Keratinocyte (primary cell): ENCODE results near the gene CCDC92. TPM values are rescaled to one million over a fixed set of nuclear protein-coding genes. Genes with fewer than 3 reads are reported as not detected.
A peak's percentile ranks its signal among the peaks of the same experiment; 100 is the strongest.

ENCODE experiments used
- DNase-seq: peaks from one replicate; pipeline ENCODE4 v3.0.0-alpha.2; 2011; ENCODE audit warnings: low read depth, missing footprints, low spot score
- FAIRE-seq: peaks from 2 replicates; lab custom pipeline; 2011; peaks lifted over from hg19 to GRCh38; lab: Jason Lieb, UNC
- H2AFZ ChIP-seq: 2 replicates; pipeline ENCODE4 v1.6.0; 2012; ENCODE audit warnings: low read length, control low read depth, inconsistent platforms; ENCODE audit not compliant: control insufficient read depth
- H3K27ac ChIP-seq: 2 replicates; pipeline ENCODE4 v1.5.1; 2011; ENCODE audit warnings: low read length; ENCODE audit not compliant: control insufficient read depth, insufficient read depth
- H3K27me3 ChIP-seq: 3 replicates; pipeline ENCODE4 v1.6.0; 2011; ENCODE audit warnings: low read length; ENCODE audit not compliant: control insufficient read depth, insufficient read depth; ENCODE audit errors: extremely low read depth
- H3K36me3 ChIP-seq, 2 experiments: 2 replicates in 1 of 2; 3 replicates in 1 of 2; pipeline ENCODE4 v1.5.1; 2011; ENCODE audit warnings: low read length in 2 of 2, mild to moderate bottlenecking in 1 of 2; ENCODE audit not compliant: control insufficient read depth in 2 of 2, insufficient read depth in 2 of 2; ENCODE audit errors: extremely low read depth in 1 of 2
- H3K4me1 ChIP-seq: 3 replicates; pipeline ENCODE4 v1.5.1; 2011; ENCODE audit warnings: low read length; ENCODE audit not compliant: control insufficient read depth, insufficient read depth; ENCODE audit errors: extremely low read depth
- H3K4me2 ChIP-seq: 3 replicates; pipeline ENCODE4 v1.6.0; 2011; ENCODE audit warnings: low read depth, low read length; ENCODE audit not compliant: control insufficient read depth, insufficient read depth; ENCODE audit errors: extremely low read depth
- H3K4me3 ChIP-seq, 3 experiments: fragments of 200-600 bp in 1 of 3; sonication (generic) in 1 of 3; 2 replicates in 2 of 3; 3 replicates in 1 of 3; pipeline ENCODE4 v1.5.1; 2011 to 2016; ENCODE audit warnings: low read length in 3 of 3, mild to moderate bottlenecking in 3 of 3, control low read depth in 2 of 3, inconsistent platforms in 1 of 3, low read depth in 1 of 3, mixed read lengths in 1 of 3, mixed run types in 1 of 3, moderate library complexity in 1 of 3; ENCODE audit not compliant: control insufficient read depth in 2 of 3, insufficient read depth in 2 of 3; ENCODE audit errors: extremely low read depth in 1 of 3
- H3K79me2 ChIP-seq: 2 replicates; pipeline ENCODE4 v1.6.0; 2012; ENCODE audit warnings: low read length; ENCODE audit not compliant: control insufficient read depth, insufficient read depth
- H3K9ac ChIP-seq: 3 replicates; pipeline ENCODE4 v1.6.0; 2011; ENCODE audit warnings: low read length; ENCODE audit not compliant: control insufficient read depth, insufficient read depth; ENCODE audit errors: extremely low read depth
- H3K9me1 ChIP-seq: 3 replicates; pipeline ENCODE4 v1.6.0; 2011; ENCODE audit warnings: low read length; ENCODE audit not compliant: control insufficient read depth, insufficient read depth; ENCODE audit errors: extremely low read depth
- H3K9me3 ChIP-seq: 2 replicates; pipeline ENCODE4 v1.5.1; 2012; ENCODE audit warnings: low read depth, low read length; ENCODE audit not compliant: control insufficient read depth
- H4K20me1 ChIP-seq: 3 replicates; pipeline ENCODE4 v1.6.0; 2011; ENCODE audit warnings: low read length; ENCODE audit not compliant: control insufficient read depth, insufficient read depth; ENCODE audit errors: extremely low read depth
- EZH2 ChIP-seq: IDR thresholded peaks from one replicate; pipeline ENCODE4 v1.6.1; 2012; ENCODE audit warnings: inconsistent platforms, mild to moderate bottlenecking, low read length, moderate library complexity
- dilution Hi-C: fragments of 300-500 bp; cut with MboI; formaldehyde crosslinking; loops from one replicate; pipeline ENCODE4 v1.7.0; 2020; ENCODE audit warnings: low sequenced_read_pairs; ENCODE audit not compliant: extremely low pct_ligation_motif_present
- polyA plus RNA-seq, 5 experiments: library from polyadenylated mRNA; depleted of rRNA in 3 of 5; stranded (reverse) in 3 of 5; stranded (forward) in 1 of 5; unstranded in 1 of 5; fragments of >200 nt; gene quantifications; 1 replicate in 1 of 5; 2 replicates in 3 of 5; 3 replicates in 1 of 5; pipeline versions ENCODE4 v1.2.1 to v1.2.3, GENCODE V29; 2011 to 2012; ENCODE audit warnings: missing spikeins in 2 of 5, low read depth in 1 of 5, low replicate concordance in 1 of 5
- TF ChIP-seq, protein P1 (sequence below), 3 experiments: IDR thresholded peaks in 1 of 3; conservative IDR thresholded peaks in 1 of 3; optimal IDR thresholded peaks in 1 of 3; 2 replicates in 2 of 3; 3 replicates in 1 of 3; pipeline versions ENCODE3 to v1.5.1; 2011; ENCODE audit warnings: low read length in 3 of 3, mild to moderate bottlenecking in 3 of 3, moderate library complexity in 2 of 3, control low read depth in 1 of 3, inconsistent platforms in 1 of 3; ENCODE audit not compliant: insufficient read depth in 2 of 3; ENCODE audit errors: extremely low read depth in 1 of 3

Gene CCDC92
- polyA plus RNA-seq, 1 donor (not counting 4 experiments of a cell fraction or from before 2014, with no cell fraction given): 8.3 TPM

DNA sequence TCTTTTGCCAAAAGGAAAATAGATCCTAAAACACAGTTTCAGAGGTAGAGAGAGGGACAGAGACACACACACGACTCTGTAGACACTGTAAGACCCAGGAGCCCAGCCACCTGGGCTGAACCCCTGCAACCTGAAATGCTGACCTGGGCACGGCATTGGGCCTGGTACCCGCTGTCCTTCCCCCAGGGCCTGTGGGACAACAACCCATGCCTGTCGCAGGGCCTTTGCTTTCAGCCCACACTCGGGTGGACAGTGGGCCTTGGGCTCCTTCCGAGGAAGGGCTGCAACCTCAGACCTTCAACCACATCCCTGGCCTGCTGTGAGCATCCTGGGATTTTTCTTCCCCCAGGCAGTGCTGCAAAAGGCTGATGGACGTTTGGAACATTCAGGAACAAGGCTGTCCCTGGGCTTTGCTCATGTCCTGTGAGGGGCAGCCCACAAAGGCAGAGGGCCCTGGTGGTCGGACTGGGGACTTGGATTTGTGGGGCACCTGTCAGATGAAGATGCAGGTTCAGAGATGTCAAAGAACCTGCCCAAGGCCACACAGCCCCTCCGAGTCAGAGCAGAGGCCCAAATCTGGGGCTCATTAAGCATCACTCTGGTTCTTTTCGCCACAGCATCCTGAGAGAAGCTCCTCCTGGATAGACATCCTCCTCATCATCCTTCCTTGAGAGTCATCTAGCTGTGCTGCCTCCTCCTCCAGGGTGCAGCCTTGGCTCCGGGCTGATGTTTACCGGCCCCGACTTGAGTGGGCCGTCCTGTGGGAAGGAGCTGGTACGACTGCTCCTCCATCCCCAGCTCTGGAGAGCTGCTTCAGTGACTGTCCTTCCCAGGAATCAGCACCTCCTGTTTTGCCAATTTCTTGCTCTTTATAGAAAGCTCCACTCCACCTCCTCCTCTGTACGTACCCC is 32.7 kb downstream of the CCDC92 start:
- Histone ChIP-seq H3K36me3 (peaks cover 0 to 14% of the 10 kb centered on the region in 2 experiments), H3K27ac (no peak overlapping the region), H3K4me1 (no peaks in the 10 kb centered on the region), H2AFZ (no peak overlapping the region), H3K4me3 (no peak overlapping the region), H3K79me2 (no peaks in the 10 kb centered on the region), H3K9me3 (no peaks in the 10 kb centered on the region), H3K9ac (no peak overlapping the region), H3K27me3 (no peaks in the 10 kb centered on the region), H3K4me2 (no peak overlapping the region), H4K20me1 (no peaks in the 10 kb centered on the region), H3K9me1 (no peaks in the 10 kb centered on the region)
- no peak for DNase-seq
- TF ChIP-seq, protein P1, sequence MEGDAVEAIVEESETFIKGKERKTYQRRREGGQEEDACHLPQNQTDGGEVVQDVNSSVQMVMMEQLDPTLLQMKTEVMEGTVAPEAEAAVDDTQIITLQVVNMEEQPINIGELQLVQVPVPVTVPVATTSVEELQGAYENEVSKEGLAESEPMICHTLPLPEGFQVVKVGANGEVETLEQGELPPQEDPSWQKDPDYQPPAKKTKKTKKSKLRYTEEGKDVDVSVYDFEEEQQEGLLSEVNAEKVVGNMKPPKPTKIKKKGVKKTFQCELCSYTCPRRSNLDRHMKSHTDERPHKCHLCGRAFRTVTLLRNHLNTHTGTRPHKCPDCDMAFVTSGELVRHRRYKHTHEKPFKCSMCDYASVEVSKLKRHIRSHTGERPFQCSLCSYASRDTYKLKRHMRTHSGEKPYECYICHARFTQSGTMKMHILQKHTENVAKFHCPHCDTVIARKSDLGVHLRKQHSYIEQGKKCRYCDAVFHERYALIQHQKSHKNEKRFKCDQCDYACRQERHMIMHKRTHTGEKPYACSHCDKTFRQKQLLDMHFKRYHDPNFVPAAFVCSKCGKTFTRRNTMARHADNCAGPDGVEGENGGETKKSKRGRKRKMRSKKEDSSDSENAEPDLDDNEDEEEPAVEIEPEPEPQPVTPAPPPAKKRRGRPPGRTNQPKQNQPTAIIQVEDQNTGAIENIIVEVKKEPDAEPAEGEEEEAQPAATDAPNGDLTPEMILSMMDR (optimal IDR thresholded peaks at IDR 0.05 in 1 of 3, IDR thresholded peaks at IDR 0.05 in 1 of 3, conservative IDR thresholded peaks at IDR 0.05 in 1 of 3; ENCODE audit: extremely low read depth in 1 of 3, insufficient read depth in 2 of 3, low read length in 3 of 3): no peak
- TF ChIP-seq EZH2: no peak
- dilution Hi-C loops: no loop called here
- no peak for FAIRE-seq

DNA sequence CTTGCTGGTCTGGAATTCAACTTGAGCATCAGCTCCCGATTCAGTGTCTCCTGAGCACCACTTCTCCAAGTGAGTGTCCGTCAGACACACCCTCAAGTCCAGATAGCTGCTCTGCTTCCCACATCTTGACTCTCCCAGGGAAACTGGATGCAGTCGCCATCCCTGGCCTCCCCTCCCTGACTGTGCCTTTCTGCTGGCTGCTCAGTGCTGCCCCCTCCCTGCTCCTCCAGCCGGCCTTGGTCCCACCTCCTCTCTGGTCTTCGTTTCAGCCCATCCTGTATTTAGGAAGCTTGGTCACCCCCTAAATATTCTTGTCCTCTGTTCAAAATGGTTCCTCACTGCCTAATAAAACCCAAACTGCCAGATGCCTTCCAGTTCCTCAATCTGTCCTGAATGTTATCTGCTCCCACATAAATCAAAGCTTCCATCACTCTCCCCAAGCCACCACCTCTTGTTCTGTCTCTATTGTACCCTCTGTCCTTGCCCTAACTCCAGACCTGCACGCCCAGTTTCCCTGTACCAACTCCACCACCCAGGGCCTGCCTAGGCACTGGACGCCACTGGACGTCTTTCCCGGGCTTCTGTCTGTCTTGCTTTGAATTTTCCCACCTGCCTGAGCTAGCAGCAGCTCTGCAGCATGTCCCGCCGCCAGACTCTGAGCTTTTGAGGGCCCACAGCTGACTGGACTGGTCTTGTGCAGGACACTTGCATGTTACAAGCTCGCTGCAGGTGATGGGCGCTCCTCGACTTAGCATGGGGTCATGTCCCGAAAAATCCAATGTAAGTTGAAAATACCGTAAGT is 33.8 kb downstream of the CCDC92 start:
- no peak overlapping the region for H3K4me2 ChIP-seq
- dilution Hi-C loops: no loop called here
- H3K79me2 ChIP-seq: no peaks in the 10 kb centered on the region
- H3K27me3 ChIP-seq: peaks cover 6% of the 10 kb centered on the region
- no peaks in the 10 kb centered on the region for H3K4me1 ChIP-seq
- no peak overlapping the region for H3K4me3 ChIP-seq
- H2AFZ ChIP-seq: no peak overlapping the region
- H4K20me1 ChIP-seq: no peaks in the 10 kb centered on the region
- no peak overlapping the region for H3K9ac ChIP-seq
- FAIRE-seq (no peak), DNase-seq (no peak)
- no peaks in the 10 kb centered on the region for H3K9me3 ChIP-seq
- no peaks in the 10 kb centered on the region for H3K9me1 ChIP-seq
- H3K27ac ChIP-seq: no peak overlapping the region
- TF ChIP-seq EZH2: no peak
- TF ChIP-seq, protein P1 (optimal IDR thresholded peaks at IDR 0.05 in 1 of 3, IDR thresholded peaks at IDR 0.05 in 1 of 3, conservative IDR thresholded peaks at IDR 0.05 in 1 of 3; ENCODE audit: extremely low read depth in 1 of 3, insufficient read depth in 2 of 3, low read length in 3 of 3): peak; percentile 13 to 59 (median 35)
- peaks cover 0 to 14% of the 10 kb centered on the region in 2 experiments for H3K36me3 ChIP-seq
